ENCODE data around the gene KCNN1.

KCNN1 gene

GRCh38 chr19:18044825-18045304 is 78.0 kb downstream of the KCNN1 start:
- Histone ChIP-seq H3K4me3 (replicated peaks; ENCODE audit: insufficient read depth, low read length) (peak overlapping the region; percentile 10; the same call in 1 of the 2 replicates), H3K27me3 (ENCODE audit: insufficient read depth, poor library complexity, severe bottlenecking) (no peaks in the 10 kb centered on the region), H3K27ac (replicated peaks) (peak overlapping the region; percentile 64)
- peak; percentile 77 to 94 for DNase-seq (ENCODE audit: low read depth in 1 of 2, low spot score in 1 of 2)
- TF ChIP-seq POLR2AphosphoS5 (IDR thresholded peaks at IDR 0.05; ENCODE audit: low read depth) (peak; percentile 83), SPI1 (IDR thresholded peaks at IDR 0.05; ENCODE audit: borderline replicate concordance, low read depth) (peak; percentile 61; the same call in 1 of the 2 replicates), REST (IDR thresholded peaks at IDR 0.05; ENCODE audit: insufficient replicate concordance, low read depth) (no peak), CTCF (IDR thresholded peaks at IDR 0.05; ENCODE audit: insufficient read depth, low read length) (no peak), GABPA (IDR thresholded peaks at IDR 0.05; ENCODE audit: low read depth) (no peak)

GRCh38 chr19:18045307-18046050 is 78.6 kb downstream of the KCNN1 start:
- H3K27me3 ChIP-seq (ENCODE audit: insufficient read depth, poor library complexity, severe bottlenecking), result no peaks in the 10 kb centered on the region
- DNase-seq (ENCODE audit: low read depth in 1 of 2, low spot score in 1 of 2), result no peak
- H3K4me3 ChIP-seq (replicated peaks; ENCODE audit: insufficient read depth, low read length), result peak overlapping the region; percentile 10; the same call in 1 of the 2 replicates
- H3K27ac ChIP-seq (replicated peaks), result peak overlapping the region; percentile 64
- TF ChIP-seq CTCF (IDR thresholded peaks at IDR 0.05; ENCODE audit: insufficient read depth, low read length) (no peak), POLR2AphosphoS5 (IDR thresholded peaks at IDR 0.05; ENCODE audit: low read depth) (no peak), REST (IDR thresholded peaks at IDR 0.05; ENCODE audit: insufficient replicate concordance, low read depth) (no peak), SPI1 (IDR thresholded peaks at IDR 0.05; ENCODE audit: borderline replicate concordance, low read depth) (no peak), GABPA (IDR thresholded peaks at IDR 0.05; ENCODE audit: low read depth) (no peak)

- no peak for DNase-seq (ENCODE audit: low read depth in 1 of 2, low spot score in 1 of 2)
- no peak overlapping the region for H3K27ac ChIP-seq (replicated peaks)
- TF ChIP-seq REST (IDR thresholded peaks at IDR 0.05; ENCODE audit: insufficient replicate concordance, low read depth), result no peak
- no peak for TF ChIP-seq SPI1 (IDR thresholded peaks at IDR 0.05; ENCODE audit: borderline replicate concordance, low read depth)
- TF ChIP-seq GABPA (IDR thresholded peaks at IDR 0.05; ENCODE audit: low read depth), result no peak
- no peak for TF ChIP-seq CTCF (IDR thresholded peaks at IDR 0.05; ENCODE audit: insufficient read depth, low read length)
- no peak for TF ChIP-seq POLR2AphosphoS5 (IDR thresholded peaks at IDR 0.05; ENCODE audit: low read depth)
- H3K4me3 ChIP-seq (replicated peaks; ENCODE audit: insufficient read depth, low read length), result no peak overlapping the region
- no peaks in the 10 kb centered on the region for H3K27me3 ChIP-seq (ENCODE audit: insufficient read depth, poor library complexity, severe bottlenecking)
These were observed 79.3 kb downstream of the KCNN1 start for GRCh38 chr19:18046059-18046718.
